GM21515 (cell line): ENCODE results near the gene SMOC1.

Source experiments
- ATAC-seq: cut with Tn5 transposase; IDR thresholded peaks from one replicate; pipeline ENCODE4 v1.9.1; 2021; ENCODE audit not compliant: unreplicated experiment

SMOC1 gene

GRCh38 chr14:69861025-69861569 is 18.1 kb upstream of the SMOC1 start:
- ATAC-seq = no peak

- ATAC-seq = no peak
Observed at GRCh38 chr14:69863083-69863482, 16.1 kb upstream of the SMOC1 start.

- no peak for ATAC-seq
Observed at GRCh38 chr14:69865701-69866365, 13.4 kb upstream of the SMOC1 start.

- ATAC-seq = no peak
Observed at GRCh38 chr14:69868363-69868963, 10.8 kb upstream of the SMOC1 start.

- ATAC-seq = no peak
Observed at GRCh38 chr14:69870613-69871012, 8.6 kb upstream of the SMOC1 start.

- no peak for ATAC-seq
Observed at GRCh38 chr14:69873877-69874780, 5.1 kb upstream of the SMOC1 start.

- no peak for ATAC-seq
Observed at GRCh38 chr14:69876221-69876847, 2.9 kb upstream of the SMOC1 start.

- no peak for ATAC-seq
Observed at GRCh38 chr14:69876848-69877306, 2.3 kb upstream of the SMOC1 start.

- ATAC-seq = no peak
Observed at GRCh38 chr14:69877492-69877891, 1.7 kb upstream of the SMOC1 start.

GRCh38 chr14:69878251-69878650 is 965 bp upstream of the SMOC1 start:
- no peak for ATAC-seq

GRCh38 chr14:69880044-69880487 is 850 bp downstream of the SMOC1 start:
- no peak for ATAC-seq

GRCh38 chr14:69880893-69881292 is 1.7 kb downstream of the SMOC1 start:
- ATAC-seq = no peak

GRCh38 chr14:69882116-69882864 is 3.1 kb downstream of the SMOC1 start:
- ATAC-seq = no peak

GRCh38 chr14:69882915-69883314 is 3.7 kb downstream of the SMOC1 start:
- ATAC-seq = no peak

GRCh38 chr14:69886453-69887242 is 7.4 kb downstream of the SMOC1 start:
- ATAC-seq = no peak

- no peak for ATAC-seq
Observed at GRCh38 chr14:69887740-69888657, 8.8 kb downstream of the SMOC1 start.

GRCh38 chr14:69891422-69891821 is 12.2 kb downstream of the SMOC1 start:
- ATAC-seq = no peak

- no peak for ATAC-seq
Observed at GRCh38 chr14:69895109-69895508, 15.9 kb downstream of the SMOC1 start.
